ENCODE results near the gene PSAPL1.

Gene PSAPL1

GRCh38 chr4:7434766-7435150 lies at the start of gene PSAPL1:
Gene PSAPL1, minus strand, starts transcription at chr4:7434930. Its CDS starts 51 bp downstream, at chr4:7434879.
- H3K4me3 Mint-ChIP-seq: no peak within 1 kb of the TSS
- H3K36me3 Mint-ChIP-seq: no peaks in the 10 kb centered on the region
- peaks cover 1% of the 10 kb centered on the region for H3K27me3 Mint-ChIP-seq
- H3K27ac Mint-ChIP-seq: no peak within 1 kb of the TSS
- H3K4me1 Mint-ChIP-seq: no peaks in the 10 kb centered on the region
- ATAC-seq (ENCODE audit: low read depth) (no peak), DNase-seq (ENCODE audit: low spot score in 2 of 2) (no peak)
- H3K9me3 Mint-ChIP-seq: peaks cover 2% of the 10 kb centered on the region

GRCh38 chr4:7481227-7481626 lies 46.5 kb upstream of the PSAPL1 start:
- no peak overlapping the region for H3K27ac Mint-ChIP-seq
- H3K9me3 Mint-ChIP-seq: no peaks in the 10 kb centered on the region
- DNase-seq (ENCODE audit: low spot score in 2 of 2) (no peak), ATAC-seq (ENCODE audit: low read depth) (no peak)
- no peaks in the 10 kb centered on the region for H3K4me1 Mint-ChIP-seq
- H3K4me3 Mint-ChIP-seq: no peak overlapping the region
- H3K36me3 Mint-ChIP-seq: no peaks in the 10 kb centered on the region
- peaks cover 2% of the 10 kb centered on the region for H3K27me3 Mint-ChIP-seq

- Mint-ChIP-seq H3K4me1 (no peaks in the 10 kb centered on the region), H3K36me3 (no peaks in the 10 kb centered on the region), H3K27me3 (peaks cover 3% of the 10 kb centered on the region), H3K27ac (no peak overlapping the region), H3K4me3 (no peak overlapping the region), H3K9me3 (no peaks in the 10 kb centered on the region)
- DNase-seq (ENCODE audit: low spot score in 2 of 2) (no peak), ATAC-seq (ENCODE audit: low read depth) (no peak)
These were observed 45.7 kb upstream of the PSAPL1 start for GRCh38 chr4:7480423-7480822.

GRCh38 chr4:7478665-7479064 lies 43.9 kb upstream of the PSAPL1 start:
- ATAC-seq (ENCODE audit: low read depth): no peak
- no peaks in the 10 kb centered on the region for H3K9me3 Mint-ChIP-seq
- no peak for DNase-seq (ENCODE audit: low spot score in 2 of 2)
- H3K4me3 Mint-ChIP-seq: no peak overlapping the region
- no peaks in the 10 kb centered on the region for H3K36me3 Mint-ChIP-seq
- H3K27me3 Mint-ChIP-seq: peaks cover 3% of the 10 kb centered on the region
- H3K27ac Mint-ChIP-seq: no peak overlapping the region
- no peaks in the 10 kb centered on the region for H3K4me1 Mint-ChIP-seq

GRCh38 chr4:7477695-7478094 lies 43.0 kb upstream of the PSAPL1 start:
- DNase-seq (ENCODE audit: low spot score in 2 of 2): no peak
- Mint-ChIP-seq H3K27me3 (peaks cover 3% of the 10 kb centered on the region), H3K4me1 (no peaks in the 10 kb centered on the region), H3K9me3 (no peaks in the 10 kb centered on the region), H3K36me3 (no peaks in the 10 kb centered on the region), H3K4me3 (no peak overlapping the region), H3K27ac (no peak overlapping the region)
- ATAC-seq (ENCODE audit: low read depth): no peak

- H3K36me3 Mint-ChIP-seq: no peaks in the 10 kb centered on the region
- H3K27me3 Mint-ChIP-seq: peaks cover 10% of the 10 kb centered on the region
- no peak overlapping the region for H3K27ac Mint-ChIP-seq
- H3K9me3 Mint-ChIP-seq: no peaks in the 10 kb centered on the region
- H3K4me3 Mint-ChIP-seq: no peak overlapping the region
- ATAC-seq (ENCODE audit: low read depth) (no peak), DNase-seq (ENCODE audit: low spot score in 2 of 2) (no peak)
- H3K4me1 Mint-ChIP-seq: no peaks in the 10 kb centered on the region
These were observed 42.1 kb upstream of the PSAPL1 start for GRCh38 chr4:7476820-7477219.

- no peak overlapping the region for H3K27ac Mint-ChIP-seq
- DNase-seq (ENCODE audit: low spot score in 2 of 2): no peak
- H3K4me3 Mint-ChIP-seq: no peak overlapping the region
- no peak for ATAC-seq (ENCODE audit: low read depth)
- no peaks in the 10 kb centered on the region for H3K36me3 Mint-ChIP-seq
- H3K4me1 Mint-ChIP-seq: no peaks in the 10 kb centered on the region
- H3K27me3 Mint-ChIP-seq: peaks cover 13% of the 10 kb centered on the region
- no peaks in the 10 kb centered on the region for H3K9me3 Mint-ChIP-seq
These were observed 40.5 kb upstream of the PSAPL1 start for GRCh38 chr4:7475207-7475606.

- Mint-ChIP-seq H3K27me3 (peaks cover 15% of the 10 kb centered on the region), H3K4me3 (no peak overlapping the region), H3K4me1 (no peaks in the 10 kb centered on the region), H3K9me3 (no peaks in the 10 kb centered on the region), H3K36me3 (no peaks in the 10 kb centered on the region), H3K27ac (no peak overlapping the region)
- no peak for ATAC-seq (ENCODE audit: low read depth)
- no peak for DNase-seq (ENCODE audit: low spot score in 2 of 2)
These were observed 39.6 kb upstream of the PSAPL1 start for GRCh38 chr4:7474320-7474719.

- H3K4me1 Mint-ChIP-seq: no peaks in the 10 kb centered on the region
- no peak for DNase-seq (ENCODE audit: low spot score in 2 of 2)
- H3K27me3 Mint-ChIP-seq: peaks cover 16% of the 10 kb centered on the region
- H3K9me3 Mint-ChIP-seq: no peaks in the 10 kb centered on the region
- no peak overlapping the region for H3K4me3 Mint-ChIP-seq
- no peak overlapping the region for H3K27ac Mint-ChIP-seq
- no peaks in the 10 kb centered on the region for H3K36me3 Mint-ChIP-seq
- ATAC-seq (ENCODE audit: low read depth): no peak
These were observed 38.4 kb upstream of the PSAPL1 start for GRCh38 chr4:7473081-7473480.

- no peak overlapping the region for H3K4me3 Mint-ChIP-seq
- H3K27me3 Mint-ChIP-seq: peaks cover 16% of the 10 kb centered on the region
- no peaks in the 10 kb centered on the region for H3K9me3 Mint-ChIP-seq
- DNase-seq (ENCODE audit: low spot score in 2 of 2) (no peak), ATAC-seq (ENCODE audit: low read depth) (no peak)
- H3K36me3 Mint-ChIP-seq: no peaks in the 10 kb centered on the region
- H3K27ac Mint-ChIP-seq: no peak overlapping the region
- H3K4me1 Mint-ChIP-seq: no peaks in the 10 kb centered on the region
These were observed 37.8 kb upstream of the PSAPL1 start for GRCh38 chr4:7472442-7473013.

- no peaks in the 10 kb centered on the region for H3K36me3 Mint-ChIP-seq
- H3K9me3 Mint-ChIP-seq: no peaks in the 10 kb centered on the region
- no peaks in the 10 kb centered on the region for H3K4me1 Mint-ChIP-seq
- no peak overlapping the region for H3K4me3 Mint-ChIP-seq
- peaks cover 15% of the 10 kb centered on the region for H3K27me3 Mint-ChIP-seq
- DNase-seq (ENCODE audit: low spot score in 2 of 2): no peak
- no peak for ATAC-seq (ENCODE audit: low read depth)
- no peak overlapping the region for H3K27ac Mint-ChIP-seq
These were observed 35.9 kb upstream of the PSAPL1 start for GRCh38 chr4:7470522-7471128.

- H3K27ac Mint-ChIP-seq: no peak overlapping the region
- no peak overlapping the region for H3K4me3 Mint-ChIP-seq
- H3K9me3 Mint-ChIP-seq: no peaks in the 10 kb centered on the region
- no peak for ATAC-seq (ENCODE audit: low read depth)
- H3K4me1 Mint-ChIP-seq: no peaks in the 10 kb centered on the region
- DNase-seq (ENCODE audit: low spot score in 2 of 2): no peak
- no peaks in the 10 kb centered on the region for H3K36me3 Mint-ChIP-seq
- peaks cover 15% of the 10 kb centered on the region for H3K27me3 Mint-ChIP-seq
These were observed 35.4 kb upstream of the PSAPL1 start for GRCh38 chr4:7470111-7470510.

GRCh38 chr4:7469023-7469422 lies 34.3 kb upstream of the PSAPL1 start:
- Mint-ChIP-seq H3K36me3 (no peaks in the 10 kb centered on the region), H3K4me3 (no peak overlapping the region), H3K27ac (no peak overlapping the region), H3K9me3 (no peaks in the 10 kb centered on the region), H3K4me1 (no peaks in the 10 kb centered on the region), H3K27me3 (peaks cover 15% of the 10 kb centered on the region)
- ATAC-seq (ENCODE audit: low read depth): no peak
- no peak for DNase-seq (ENCODE audit: low spot score in 2 of 2)

- DNase-seq (ENCODE audit: low spot score in 2 of 2) (no peak), ATAC-seq (ENCODE audit: low read depth) (no peak)
- no peaks in the 10 kb centered on the region for H3K36me3 Mint-ChIP-seq
- no peak overlapping the region for H3K4me3 Mint-ChIP-seq
- no peaks in the 10 kb centered on the region for H3K4me1 Mint-ChIP-seq
- H3K27ac Mint-ChIP-seq: no peak overlapping the region
- H3K27me3 Mint-ChIP-seq: peaks cover 15% of the 10 kb centered on the region
- no peaks in the 10 kb centered on the region for H3K9me3 Mint-ChIP-seq
These were observed 32.7 kb upstream of the PSAPL1 start for GRCh38 chr4:7467471-7467870.

- Mint-ChIP-seq H3K36me3 (no peaks in the 10 kb centered on the region), H3K27me3 (peaks cover 9% of the 10 kb centered on the region), H3K4me3 (no peak overlapping the region), H3K4me1 (no peaks in the 10 kb centered on the region), H3K9me3 (no peaks in the 10 kb centered on the region), H3K27ac (no peak overlapping the region)
- DNase-seq (ENCODE audit: low spot score in 2 of 2) (no peak), ATAC-seq (ENCODE audit: low read depth) (no peak)
These were observed 32.2 kb upstream of the PSAPL1 start for GRCh38 chr4:7466904-7467303.
